ENCODE measurements around the gene CLASRP.

Gene CLASRP

DNA sequence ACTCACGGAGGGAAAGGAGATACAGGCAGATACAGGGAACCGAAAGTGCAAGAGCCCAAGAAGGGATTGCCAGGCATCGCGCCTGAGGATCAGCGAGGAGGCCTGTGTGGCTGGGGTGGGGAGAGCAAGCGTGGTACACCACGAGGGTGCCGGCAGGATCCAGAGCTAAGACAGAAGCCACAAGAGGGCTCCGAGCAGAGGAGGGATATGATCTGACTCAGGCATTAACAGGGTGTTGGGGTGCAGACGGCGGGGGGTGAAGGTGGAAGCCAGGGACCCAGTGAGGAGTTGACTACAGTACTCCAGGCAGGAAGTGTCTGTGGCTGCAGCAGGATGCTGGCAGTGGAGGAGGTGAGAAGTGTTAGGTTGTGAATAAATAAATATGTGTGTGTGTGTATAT, 48.7 kb downstream of the CLASRP start:
- TF ChIP-seq, protein P1, sequence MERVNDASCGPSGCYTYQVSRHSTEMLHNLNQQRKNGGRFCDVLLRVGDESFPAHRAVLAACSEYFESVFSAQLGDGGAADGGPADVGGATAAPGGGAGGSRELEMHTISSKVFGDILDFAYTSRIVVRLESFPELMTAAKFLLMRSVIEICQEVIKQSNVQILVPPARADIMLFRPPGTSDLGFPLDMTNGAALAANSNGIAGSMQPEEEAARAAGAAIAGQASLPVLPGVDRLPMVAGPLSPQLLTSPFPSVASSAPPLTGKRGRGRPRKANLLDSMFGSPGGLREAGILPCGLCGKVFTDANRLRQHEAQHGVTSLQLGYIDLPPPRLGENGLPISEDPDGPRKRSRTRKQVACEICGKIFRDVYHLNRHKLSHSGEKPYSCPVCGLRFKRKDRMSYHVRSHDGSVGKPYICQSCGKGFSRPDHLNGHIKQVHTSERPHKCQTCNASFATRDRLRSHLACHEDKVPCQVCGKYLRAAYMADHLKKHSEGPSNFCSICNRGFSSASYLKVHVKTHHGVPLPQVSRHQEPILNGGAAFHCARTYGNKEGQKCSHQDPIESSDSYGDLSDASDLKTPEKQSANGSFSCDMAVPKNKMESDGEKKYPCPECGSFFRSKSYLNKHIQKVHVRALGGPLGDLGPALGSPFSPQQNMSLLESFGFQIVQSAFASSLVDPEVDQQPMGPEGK (CRISPR knock-in tag; IDR thresholded peaks at IDR 0.05; ENCODE audit: borderline replicate concordance), result no peak
- TF ChIP-seq ZFP3 (CRISPR knock-in tag; IDR thresholded peaks at IDR 0.05) (no peak), TCF4 (CRISPR knock-in tag; IDR thresholded peaks at IDR 0.05; ENCODE audit: borderline replicate concordance) (no peak), RARB (CRISPR knock-in tag; IDR thresholded peaks at IDR 0.05) (no peak), CSDC2 (CRISPR knock-in tag; IDR thresholded peaks at IDR 0.05) (no peak), SNAI2 (CRISPR knock-in tag; IDR thresholded peaks at IDR 0.05) (no peak), ESRRG (CRISPR knock-in tag; IDR thresholded peaks at IDR 0.05) (no peak), BACH2 (CRISPR knock-in tag; IDR thresholded peaks at IDR 0.05; ENCODE audit: borderline replicate concordance) (no peak), ARNTL (CRISPR knock-in tag; IDR thresholded peaks at IDR 0.05; ENCODE audit: borderline replicate concordance, low read depth) (no peak)
- TF ChIP-seq, protein P2, sequence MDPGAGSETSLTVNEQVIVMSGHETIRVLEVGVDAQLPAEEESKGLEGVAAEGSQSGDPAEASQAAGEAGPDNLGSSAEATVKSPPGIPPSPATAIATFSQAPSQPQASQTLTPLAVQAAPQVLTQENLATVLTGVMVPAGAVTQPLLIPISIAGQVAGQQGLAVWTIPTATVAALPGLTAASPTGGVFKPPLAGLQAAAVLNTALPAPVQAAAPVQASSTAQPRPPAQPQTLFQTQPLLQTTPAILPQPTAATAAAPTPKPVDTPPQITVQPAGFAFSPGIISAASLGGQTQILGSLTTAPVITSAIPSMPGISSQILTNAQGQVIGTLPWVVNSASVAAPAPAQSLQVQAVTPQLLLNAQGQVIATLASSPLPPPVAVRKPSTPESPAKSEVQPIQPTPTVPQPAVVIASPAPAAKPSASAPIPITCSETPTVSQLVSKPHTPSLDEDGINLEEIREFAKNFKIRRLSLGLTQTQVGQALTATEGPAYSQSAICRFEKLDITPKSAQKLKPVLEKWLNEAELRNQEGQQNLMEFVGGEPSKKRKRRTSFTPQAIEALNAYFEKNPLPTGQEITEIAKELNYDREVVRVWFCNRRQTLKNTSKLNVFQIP (CRISPR knock-in tag; IDR thresholded peaks at IDR 0.05; ENCODE audit: borderline replicate concordance, low read depth), result no peak
- TF ChIP-seq, protein P3, sequence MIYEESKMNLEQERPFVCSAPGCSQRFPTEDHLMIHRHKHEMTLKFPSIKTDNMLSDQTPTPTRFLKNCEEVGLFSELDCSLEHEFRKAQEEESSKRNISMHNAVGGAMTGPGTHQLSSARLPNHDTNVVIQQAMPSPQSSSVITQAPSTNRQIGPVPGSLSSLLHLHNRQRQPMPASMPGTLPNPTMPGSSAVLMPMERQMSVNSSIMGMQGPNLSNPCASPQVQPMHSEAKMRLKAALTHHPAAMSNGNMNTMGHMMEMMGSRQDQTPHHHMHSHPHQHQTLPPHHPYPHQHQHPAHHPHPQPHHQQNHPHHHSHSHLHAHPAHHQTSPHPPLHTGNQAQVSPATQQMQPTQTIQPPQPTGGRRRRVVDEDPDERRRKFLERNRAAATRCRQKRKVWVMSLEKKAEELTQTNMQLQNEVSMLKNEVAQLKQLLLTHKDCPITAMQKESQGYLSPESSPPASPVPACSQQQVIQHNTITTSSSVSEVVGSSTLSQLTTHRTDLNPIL (CRISPR knock-in tag; IDR thresholded peaks at IDR 0.05; ENCODE audit: low read depth), result no peak
- TF ChIP-seq, protein P4, sequence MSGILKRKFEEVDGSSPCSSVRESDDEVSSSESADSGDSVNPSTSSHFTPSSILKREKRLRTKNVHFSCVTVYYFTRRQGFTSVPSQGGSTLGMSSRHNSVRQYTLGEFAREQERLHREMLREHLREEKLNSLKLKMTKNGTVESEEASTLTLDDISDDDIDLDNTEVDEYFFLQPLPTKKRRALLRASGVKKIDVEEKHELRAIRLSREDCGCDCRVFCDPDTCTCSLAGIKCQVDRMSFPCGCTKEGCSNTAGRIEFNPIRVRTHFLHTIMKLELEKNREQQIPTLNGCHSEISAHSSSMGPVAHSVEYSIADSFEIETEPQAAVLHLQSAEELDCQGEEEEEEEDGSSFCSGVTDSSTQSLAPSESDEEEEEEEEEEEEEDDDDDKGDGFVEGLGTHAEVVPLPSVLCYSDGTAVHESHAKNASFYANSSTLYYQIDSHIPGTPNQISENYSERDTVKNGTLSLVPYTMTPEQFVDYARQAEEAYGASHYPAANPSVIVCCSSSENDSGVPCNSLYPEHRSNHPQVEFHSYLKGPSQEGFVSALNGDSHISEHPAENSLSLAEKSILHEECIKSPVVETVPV (CRISPR knock-in tag; IDR thresholded peaks at IDR 0.05), result no peak
- no peak for ATAC-seq

DNA sequence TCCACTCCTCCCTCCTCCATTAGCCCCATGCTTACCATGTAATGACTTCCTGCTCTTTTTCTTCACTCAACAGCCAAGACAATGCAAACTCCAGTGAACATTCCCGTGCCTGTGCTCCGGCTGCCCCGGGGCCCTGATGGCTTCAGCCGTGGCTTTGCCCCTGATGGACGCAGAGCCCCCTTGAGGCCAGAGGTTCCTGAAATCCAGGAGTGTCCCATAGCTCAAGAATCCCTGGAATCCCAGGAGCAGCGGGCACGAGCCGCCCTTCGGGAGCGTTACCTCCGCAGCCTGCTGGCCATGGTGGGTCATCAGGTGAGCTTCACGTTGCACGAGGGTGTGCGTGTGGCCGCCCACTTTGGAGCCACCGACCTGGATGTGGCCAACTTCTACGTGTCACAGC, 51.2 kb downstream of the CLASRP start:
- TF ChIP-seq ZFP30 (CRISPR knock-in tag; IDR thresholded peaks at IDR 0.05), result no peak
- TF ChIP-seq BACH2 (CRISPR knock-in tag; IDR thresholded peaks at IDR 0.05; ENCODE audit: borderline replicate concordance), result no peak
- TF ChIP-seq ZNF70 (CRISPR knock-in tag; IDR thresholded peaks at IDR 0.05), result no peak
- no peak for TF ChIP-seq ZC3H10 (CRISPR knock-in tag; IDR thresholded peaks at IDR 0.05)
- TF ChIP-seq SNAI2 (CRISPR knock-in tag; IDR thresholded peaks at IDR 0.05), result no peak
- TF ChIP-seq, protein P5, sequence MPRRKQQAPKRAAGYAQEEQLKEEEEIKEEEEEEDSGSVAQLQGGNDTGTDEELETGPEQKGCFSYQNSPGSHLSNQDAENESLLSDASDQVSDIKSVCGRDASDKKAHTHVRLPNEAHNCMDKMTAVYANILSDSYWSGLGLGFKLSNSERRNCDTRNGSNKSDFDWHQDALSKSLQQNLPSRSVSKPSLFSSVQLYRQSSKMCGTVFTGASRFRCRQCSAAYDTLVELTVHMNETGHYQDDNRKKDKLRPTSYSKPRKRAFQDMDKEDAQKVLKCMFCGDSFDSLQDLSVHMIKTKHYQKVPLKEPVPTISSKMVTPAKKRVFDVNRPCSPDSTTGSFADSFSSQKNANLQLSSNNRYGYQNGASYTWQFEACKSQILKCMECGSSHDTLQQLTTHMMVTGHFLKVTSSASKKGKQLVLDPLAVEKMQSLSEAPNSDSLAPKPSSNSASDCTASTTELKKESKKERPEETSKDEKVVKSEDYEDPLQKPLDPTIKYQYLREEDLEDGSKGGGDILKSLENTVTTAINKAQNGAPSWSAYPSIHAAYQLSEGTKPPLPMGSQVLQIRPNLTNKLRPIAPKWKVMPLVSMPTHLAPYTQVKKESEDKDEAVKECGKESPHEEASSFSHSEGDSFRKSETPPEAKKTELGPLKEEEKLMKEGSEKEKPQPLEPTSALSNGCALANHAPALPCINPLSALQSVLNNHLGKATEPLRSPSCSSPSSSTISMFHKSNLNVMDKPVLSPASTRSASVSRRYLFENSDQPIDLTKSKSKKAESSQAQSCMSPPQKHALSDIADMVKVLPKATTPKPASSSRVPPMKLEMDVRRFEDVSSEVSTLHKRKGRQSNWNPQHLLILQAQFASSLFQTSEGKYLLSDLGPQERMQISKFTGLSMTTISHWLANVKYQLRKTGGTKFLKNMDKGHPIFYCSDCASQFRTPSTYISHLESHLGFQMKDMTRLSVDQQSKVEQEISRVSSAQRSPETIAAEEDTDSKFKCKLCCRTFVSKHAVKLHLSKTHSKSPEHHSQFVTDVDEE (CRISPR knock-in tag; IDR thresholded peaks at IDR 0.05), result no peak
- no peak for ATAC-seq

DNA sequence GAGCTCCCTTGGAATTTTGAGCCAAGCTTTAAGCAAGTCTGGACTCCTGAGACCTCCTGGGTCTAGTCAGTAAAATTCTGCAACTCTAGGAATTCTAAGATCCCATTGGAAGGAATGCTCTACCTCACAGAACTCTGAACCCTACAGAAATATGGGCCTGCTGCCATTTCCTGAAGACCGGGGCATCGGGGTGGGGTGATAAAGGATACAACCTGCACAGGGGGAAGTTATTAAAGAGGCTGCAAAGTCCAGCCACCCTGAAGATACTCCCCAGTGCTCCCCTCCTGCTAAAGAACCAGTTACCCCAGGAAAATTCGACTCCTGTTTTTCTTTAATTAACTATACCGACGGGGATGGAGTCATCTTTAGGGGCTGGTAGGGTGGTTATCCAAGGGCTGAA, 51.8 kb downstream of the CLASRP start:
- no peak for ATAC-seq
- TF ChIP-seq SNAI2 (CRISPR knock-in tag; IDR thresholded peaks at IDR 0.05), result no peak
- TF ChIP-seq TCF4 (CRISPR knock-in tag; IDR thresholded peaks at IDR 0.05; ENCODE audit: borderline replicate concordance), result no peak
- no peak for TF ChIP-seq ZNF8 (CRISPR knock-in tag; IDR thresholded peaks at IDR 0.05)
- no peak for TF ChIP-seq ARNTL (CRISPR knock-in tag; IDR thresholded peaks at IDR 0.05; ENCODE audit: borderline replicate concordance, low read depth)
- TF ChIP-seq OSR1 (CRISPR knock-in tag; IDR thresholded peaks at IDR 0.05), result no peak
- TF ChIP-seq ESRRG (CRISPR knock-in tag; IDR thresholded peaks at IDR 0.05), result no peak
- no peak for TF ChIP-seq ZNF70 (CRISPR knock-in tag; IDR thresholded peaks at IDR 0.05)
- TF ChIP-seq ZNF565 (CRISPR knock-in tag; conservative IDR thresholded peaks at IDR 0.05; ENCODE audit: low read depth), result no peak
- TF ChIP-seq ZFP3 (CRISPR knock-in tag; IDR thresholded peaks at IDR 0.05), result no peak
- no peak for TF ChIP-seq RARB (CRISPR knock-in tag; IDR thresholded peaks at IDR 0.05)
- TF ChIP-seq, protein P2 (CRISPR knock-in tag; IDR thresholded peaks at IDR 0.05; ENCODE audit: borderline replicate concordance, low read depth), result no peak
- TF ChIP-seq, protein P1 (CRISPR knock-in tag; IDR thresholded peaks at IDR 0.05; ENCODE audit: borderline replicate concordance), result no peak
- TF ChIP-seq TOX (CRISPR knock-in tag; IDR thresholded peaks at IDR 0.05; ENCODE audit: borderline replicate concordance), result no peak
- TF ChIP-seq, protein P4 (CRISPR knock-in tag; IDR thresholded peaks at IDR 0.05), result no peak
- no peak for TF ChIP-seq ZC3H10 (CRISPR knock-in tag; IDR thresholded peaks at IDR 0.05)
- no peak for TF ChIP-seq PPARA (CRISPR knock-in tag; IDR thresholded peaks at IDR 0.05; ENCODE audit: borderline replicate concordance)
- TF ChIP-seq ZFP30 (CRISPR knock-in tag; IDR thresholded peaks at IDR 0.05), result no peak

All from SK-N-SH treated with all-trans-retinoic acid at 6 μM for 48 hours (cell line).